ENCODE measurements around the gene TALDO1.
"Not testable (repeated sequence)": the region's sequence is repeated elsewhere in the genome, so short reads cannot be mapped to it uniquely, and the experiment has no call there.

TALDO1 gene

DNA sequence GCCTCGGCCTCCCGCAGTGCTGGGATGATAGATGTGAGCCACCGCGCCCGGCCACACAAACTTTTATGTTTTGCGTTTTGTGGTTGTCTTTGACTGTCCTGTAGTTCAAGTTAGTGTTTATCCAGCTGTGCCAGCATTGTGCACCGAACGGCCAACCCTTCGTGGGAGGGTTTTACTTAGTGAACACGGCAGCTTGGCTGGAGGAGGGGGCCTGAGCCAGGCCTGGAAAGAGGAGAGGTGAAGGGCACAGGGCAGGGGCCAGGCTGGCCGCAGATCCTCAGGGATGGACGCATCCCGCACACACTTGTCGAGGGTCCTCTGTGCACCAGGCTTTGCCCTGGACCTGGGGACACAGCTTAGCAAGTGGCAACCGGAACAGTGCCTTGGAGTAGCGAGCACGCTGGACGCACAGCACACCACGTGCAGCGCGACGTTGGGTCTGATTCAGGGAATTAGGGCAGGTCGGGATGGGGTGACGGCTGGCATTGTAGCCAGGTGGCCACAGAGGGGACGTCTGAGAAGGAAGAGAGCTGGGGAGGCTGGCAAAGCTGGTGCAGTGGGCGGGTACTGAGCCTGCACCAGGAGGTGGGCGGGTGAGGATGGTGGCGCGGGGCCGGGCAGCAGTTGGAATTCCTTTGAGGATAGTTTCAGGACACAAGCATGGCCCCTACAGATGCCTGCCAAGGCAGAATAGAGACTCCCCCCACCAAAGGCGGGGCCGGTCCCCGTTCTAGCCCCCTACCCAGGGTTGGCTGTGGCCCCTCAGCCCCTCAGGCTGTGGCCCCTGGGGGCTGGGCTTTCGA lies 27.8 kb upstream of the TALDO1 start:
- DNase-seq: no peak

DNA sequence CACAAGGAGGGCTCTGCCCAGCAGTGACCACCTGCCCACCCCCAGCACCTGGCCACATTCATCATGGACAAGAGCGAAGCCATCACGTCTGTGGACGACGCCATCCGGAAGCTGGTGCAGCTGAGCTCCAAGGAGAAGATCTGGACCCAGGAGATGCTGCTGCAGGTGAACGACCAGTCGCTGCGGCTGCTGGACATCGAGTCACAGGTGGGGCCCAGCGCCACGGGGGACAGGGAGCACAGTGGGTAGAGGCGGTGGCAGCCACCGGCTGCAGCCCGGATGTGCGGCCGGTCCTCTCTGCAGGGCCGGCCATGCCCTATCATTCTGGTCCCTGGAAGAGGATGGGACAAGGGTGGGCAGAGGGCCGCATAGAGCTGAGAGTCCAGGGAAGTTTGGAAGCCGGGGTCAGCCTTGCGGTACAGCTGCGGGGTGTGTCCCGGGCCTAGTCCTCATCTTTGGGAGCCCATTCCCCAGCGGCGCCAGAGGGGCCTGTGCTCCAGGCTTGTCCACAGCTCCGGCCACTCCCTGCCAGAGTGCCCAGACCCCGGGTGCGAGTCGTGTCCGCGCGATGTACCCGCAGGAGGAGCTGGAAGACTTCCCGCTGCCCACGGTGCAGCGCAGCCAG lies 27.1 kb upstream of the TALDO1 start:
- DNase-seq: no peak

DNA sequence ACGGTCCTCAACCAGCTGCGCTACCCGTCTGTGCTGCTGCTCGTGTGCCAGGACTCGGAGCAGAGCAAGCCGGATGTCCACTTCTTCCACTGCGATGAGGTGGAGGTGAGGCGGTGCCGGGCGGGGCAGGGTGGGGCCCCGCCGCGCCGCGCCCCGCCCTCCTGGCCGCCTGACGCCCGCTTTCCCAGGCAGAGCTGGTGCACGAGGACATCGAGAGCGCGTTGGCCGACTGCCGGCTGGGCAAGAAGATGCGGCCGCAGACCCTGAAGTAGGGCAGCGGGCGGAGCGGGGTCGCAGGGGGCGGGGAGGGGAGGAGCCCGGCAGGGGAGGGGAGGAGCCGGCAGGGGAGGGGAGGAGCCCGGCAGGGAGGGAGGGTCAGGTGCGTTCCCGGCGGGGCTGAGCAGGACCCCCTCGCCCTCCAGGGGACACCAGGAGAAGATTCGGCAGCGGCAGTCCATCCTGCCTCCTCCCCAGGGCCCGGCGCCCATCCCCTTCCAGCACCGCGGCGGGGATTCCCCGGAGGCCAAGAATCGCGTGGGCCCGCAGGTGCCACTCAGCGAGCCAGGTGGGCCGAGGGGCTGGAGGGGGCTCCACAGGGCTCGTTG lies 26.5 kb upstream of the TALDO1 start:
- peak; percentile 54 for DNase-seq

DNA sequence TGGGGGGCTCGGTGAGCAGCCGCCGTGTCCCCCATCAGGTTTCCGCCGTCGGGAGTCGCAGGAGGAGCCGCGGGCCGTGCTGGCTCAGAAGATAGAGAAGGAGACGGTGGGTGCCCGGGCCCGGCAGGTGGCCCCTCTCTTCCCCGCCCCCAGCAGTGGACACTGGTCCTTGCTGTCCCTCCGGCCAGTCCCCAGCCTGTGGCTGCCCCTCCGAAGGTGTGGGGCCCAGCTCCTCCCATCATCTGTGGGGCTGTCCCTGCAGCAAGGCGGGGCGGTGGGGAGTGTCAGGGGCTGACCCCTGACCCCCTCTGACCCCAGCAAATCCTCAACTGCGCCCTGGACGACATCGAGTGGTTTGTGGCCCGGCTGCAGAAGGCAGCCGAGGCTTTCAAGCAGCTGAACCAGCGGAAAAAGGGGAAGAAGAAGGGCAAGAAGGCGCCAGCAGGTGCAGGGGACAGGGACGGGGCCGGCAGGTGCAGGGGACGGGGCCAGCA lies 26.0 kb upstream of the TALDO1 start:
- no peak for DNase-seq

DNA sequence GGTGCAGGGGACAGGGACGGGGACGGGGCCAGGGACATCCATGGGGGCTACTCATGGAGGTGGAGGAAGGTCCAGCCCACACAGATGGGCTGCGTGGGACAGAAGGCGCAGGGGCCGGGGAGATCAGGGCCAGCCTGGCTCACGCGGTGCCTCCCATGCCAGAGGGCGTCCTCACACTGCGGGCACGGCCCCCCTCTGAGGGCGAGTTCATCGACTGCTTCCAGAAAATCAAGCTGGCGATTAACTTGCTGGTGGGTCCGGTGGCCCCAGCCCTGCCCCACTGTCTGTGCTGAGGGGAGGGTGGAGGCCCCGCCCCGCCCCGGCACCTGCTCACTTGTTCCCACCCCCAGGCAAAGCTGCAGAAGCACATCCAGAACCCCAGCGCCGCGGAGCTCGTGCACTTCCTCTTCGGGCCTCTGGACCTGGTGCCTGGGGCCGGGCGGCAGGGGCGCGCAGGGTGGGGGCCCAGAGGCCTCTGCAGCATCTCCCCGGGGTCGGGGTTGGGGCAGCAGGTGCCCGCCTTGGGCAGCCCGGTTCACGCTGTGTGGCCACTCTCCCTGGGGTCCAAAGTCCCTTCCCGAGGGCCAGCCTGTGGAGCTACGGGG lies 25.4 kb upstream of the TALDO1 start:
- DNase-seq: no peak

DNA sequence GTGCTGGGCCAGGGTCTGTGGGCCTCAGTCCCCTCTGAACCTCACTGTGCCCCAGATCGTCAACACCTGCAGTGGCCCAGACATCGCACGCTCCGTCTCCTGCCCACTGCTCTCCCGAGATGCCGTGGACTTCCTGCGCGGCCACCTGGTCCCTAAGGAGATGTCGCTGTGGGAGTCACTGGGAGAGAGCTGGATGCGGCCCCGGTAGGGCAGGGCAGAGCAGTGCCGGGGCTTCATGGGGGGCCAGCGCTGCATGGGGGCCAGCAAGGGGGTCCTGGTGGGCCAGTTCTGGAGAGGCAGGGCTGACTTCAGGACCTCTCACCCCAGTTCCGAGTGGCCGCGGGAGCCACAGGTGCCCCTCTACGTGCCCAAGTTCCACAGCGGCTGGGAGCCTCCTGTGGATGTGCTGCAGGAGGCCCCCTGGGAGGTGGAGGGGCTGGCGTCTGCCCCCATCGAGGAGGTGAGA lies 24.9 kb upstream of the TALDO1 start:
- DNase-seq: no peak

DNA sequence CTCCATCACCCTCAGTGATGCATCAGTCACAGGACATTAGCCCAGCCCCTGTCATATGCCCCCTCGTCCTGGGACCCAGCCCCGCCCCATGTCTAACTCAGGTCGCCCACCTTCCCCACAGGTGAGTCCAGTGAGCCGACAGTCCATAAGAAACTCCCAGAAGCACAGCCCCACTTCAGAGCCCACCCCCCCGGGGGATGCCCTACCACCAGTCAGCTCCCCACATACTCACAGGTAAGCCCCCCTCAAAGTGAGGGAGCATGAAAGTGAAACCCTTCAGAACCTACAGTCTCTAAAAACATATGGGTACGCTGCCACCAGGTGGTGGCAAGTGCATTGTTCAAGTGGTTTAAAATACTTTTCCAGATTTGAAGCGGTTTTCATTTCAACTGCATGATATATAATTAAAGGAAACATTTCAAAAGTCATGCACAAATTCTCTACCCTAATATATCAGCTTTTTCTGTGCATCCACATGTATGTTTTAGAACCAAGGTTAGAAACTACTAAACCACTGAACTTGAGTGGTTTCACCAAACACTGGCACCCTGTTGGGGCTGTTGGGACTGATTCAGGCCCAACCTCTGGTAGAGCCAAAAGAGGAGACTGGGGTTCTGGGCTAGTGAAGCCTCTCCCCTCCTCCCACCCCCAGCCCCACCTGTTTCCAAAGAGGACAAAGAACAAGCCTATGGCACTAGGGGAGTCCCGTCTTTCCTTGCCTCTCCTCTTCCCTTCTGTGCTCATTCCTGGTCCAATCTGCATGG lies 24.0 kb upstream of the TALDO1 start:
- DNase-seq: no peak

DNA sequence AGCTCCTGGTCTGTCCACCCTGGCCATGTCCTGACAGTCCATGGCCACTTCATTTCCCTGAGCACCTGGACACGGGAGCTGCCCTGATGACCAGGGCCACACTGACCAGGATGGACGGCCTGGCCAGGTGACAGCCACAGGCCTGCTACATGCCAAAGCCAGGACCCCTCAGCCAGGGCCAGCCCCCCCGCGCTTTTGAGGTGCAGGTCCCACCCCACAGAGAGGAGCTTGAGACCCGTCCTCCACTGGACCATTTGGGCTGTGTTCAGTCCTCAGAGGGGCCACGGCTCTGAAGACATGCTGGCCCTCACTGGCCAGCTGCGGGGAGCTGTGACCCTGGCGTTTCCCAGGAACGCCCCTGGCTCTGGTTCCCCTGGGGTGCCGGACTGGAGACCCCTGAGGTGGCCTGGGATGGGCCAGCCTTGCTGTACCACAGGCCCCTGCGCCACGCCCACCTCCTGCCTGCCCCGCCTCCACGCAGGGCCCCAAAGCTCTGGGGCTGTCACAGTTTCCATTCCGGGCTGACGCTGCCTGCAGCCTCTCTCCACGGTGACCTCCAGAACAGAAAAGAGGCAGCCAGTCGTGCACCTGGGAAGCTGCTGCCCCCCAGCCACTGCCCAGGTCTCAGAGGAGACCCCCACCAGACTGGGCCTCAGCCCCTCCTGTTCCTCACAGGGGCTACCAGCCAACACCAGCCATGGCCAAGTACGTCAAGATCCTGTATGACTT lies 23.1 kb upstream of the TALDO1 start:
- no peak for DNase-seq

DNA sequence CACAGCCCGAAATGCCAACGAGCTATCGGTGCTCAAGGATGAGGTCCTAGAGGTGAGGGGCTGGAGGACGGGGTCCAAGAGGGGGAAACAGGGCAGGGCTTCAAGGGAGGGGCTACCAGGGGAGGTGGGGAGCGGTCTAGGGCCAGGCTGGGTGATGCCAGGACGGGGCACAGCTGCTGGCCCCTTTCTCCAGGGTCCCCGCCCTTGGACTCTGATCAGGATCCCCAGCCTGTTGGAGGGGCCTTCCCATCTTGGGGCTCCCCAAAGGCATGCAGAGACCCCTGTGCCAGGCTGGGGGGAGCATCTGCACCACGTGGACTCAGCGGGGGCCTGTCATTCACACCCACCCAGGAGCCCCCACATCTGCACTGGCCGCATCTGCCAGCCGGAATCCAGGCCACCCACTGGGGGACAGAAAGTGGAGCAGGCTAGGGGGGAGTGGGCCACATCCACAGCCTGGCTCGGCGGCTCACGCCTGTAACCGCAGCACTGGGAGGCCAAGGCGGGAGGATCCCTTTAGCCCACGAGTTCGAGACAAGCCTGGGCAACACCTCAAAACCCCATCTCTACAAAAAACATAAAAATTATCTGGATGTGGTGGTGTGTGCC lies 22.4 kb upstream of the TALDO1 start:
- DNase-seq: no peak

DNA sequence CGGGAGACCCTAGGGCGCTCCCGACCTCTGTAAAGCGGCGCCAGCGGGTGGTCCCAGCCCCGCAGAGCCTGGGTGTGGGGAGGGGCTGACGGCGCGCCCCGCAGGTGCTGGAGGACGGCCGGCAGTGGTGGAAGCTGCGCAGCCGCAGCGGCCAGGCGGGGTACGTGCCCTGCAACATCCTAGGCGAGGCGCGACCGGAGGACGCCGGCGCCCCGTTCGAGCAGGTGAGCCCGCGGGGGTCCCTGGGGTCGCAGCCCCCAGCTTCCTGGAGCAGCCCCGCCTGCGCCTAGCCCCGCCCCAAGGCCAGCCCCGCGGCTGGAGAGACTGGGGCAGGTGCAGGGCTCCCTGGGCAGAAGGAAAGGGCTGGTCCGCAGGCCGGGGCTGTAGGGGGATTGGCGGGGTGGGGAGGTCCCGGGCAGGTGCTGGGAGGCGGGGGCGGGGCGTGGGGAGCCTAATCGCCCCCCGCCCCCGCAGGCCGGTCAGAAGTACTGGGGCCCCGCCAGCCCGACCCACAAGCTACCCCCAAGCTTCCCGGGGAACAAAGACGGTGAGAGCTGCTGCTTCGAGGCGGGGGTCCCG lies 21.6 kb upstream of the TALDO1 start:
- DNase-seq: no peak

DNA sequence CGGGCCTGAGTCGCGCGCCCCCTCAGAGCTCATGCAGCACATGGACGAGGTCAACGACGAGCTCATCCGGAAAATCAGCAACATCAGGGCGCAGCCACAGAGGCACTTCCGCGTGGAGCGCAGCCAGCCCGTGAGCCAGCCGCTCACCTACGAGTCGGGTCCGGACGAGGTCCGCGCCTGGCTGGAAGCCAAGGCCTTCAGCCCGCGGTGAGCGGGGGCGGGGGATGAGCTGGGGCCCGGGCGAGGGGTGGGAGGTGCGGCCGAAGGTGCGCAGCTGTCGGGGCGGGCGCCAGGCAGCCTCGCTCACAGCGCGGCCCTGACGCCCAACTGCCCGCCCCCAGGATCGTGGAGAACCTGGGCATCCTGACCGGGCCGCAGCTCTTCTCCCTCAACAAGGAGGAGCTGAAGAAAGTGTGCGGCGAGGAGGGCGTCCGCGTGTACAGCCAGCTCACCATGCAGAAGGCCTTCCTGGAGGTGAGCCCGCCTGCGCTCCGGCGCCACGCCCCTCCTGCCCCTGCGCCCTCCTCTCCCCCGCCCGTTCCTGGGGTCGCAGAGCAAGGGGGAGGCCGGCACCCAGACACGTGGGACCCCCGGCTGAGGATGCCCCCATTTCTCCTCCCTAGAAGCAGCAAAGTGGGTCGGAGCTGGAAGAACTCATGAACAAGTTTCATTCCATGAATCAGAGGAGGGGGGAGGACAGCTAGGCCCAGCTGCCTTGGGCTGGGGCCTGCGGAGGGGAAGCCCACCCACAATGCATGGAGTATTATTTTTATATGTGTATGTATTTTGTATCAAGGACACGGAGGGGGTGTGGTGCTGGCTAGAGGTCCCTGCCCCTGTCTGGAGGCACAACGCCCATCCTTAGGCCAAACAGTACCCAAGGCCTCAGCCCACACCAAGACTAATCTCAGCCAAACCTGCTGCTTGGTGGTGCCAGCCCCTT lies 20.7 kb upstream of the TALDO1 start:
- DNase-seq: peak; percentile 75

DNA sequence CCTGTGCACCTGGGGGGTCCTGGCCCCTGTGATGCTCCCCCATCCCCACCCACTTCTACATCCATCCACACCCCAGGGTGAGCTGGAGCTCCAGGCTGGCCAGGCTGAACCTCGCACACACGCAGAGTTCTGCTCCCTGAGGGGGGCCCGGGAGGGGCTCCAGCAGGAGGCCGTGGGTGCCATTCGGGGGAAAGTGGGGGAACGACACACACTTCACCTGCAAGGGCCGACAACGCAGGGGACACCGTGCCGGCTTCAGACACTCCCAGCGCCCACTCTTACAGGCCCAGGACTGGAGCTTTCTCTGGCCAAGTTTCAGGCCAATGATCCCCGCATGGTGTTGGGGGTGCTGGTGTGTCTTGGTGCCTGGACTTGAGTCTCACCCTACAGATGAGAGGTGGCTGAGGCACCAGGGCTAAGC lies 20.0 kb upstream of the TALDO1 start:
- no peak for DNase-seq

DNA sequence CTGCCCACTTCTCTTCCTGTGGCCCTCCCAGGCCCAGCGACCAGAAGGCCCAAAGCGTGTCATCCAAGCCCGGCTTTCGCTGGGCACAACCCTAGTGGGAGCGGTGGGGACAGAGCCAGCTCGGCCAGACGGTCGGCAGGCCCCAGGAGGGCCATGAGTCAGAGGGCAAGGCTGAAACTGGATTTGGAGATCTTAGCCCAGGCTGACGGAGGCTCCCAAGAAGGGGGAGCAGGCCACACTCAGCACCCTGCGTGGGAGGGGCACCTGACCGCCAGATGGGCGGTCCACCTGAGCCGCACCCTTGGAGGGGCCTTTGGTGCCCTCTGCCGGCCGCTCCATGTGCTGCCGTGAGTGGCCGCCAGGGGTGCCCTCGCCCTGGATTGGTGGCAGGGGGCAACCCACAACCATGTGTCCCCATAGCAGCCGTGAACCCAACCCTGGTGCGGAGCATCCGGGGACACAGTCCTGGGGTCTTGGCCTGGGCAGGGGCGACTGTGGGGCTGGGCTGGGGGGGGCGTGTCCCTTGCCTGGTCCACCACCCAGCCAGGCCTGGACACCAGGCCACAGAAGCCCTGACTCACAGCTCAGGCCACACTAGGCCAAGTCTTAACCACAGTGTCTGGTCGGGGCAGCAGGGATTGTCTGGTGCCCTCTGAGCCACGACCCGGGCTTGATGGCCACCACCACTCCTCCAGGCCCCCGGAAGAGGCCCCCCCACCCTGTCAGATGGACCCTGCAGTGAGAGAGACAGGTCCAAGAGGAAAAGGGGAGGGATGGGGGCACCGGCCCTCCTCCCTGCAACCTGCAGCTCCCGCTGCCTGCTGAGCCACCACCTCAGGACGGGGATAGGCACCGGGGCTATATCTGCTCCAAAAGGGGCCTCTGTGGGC lies 19.2 kb upstream of the TALDO1 start:
- peak; percentile 57 for DNase-seq

DNA sequence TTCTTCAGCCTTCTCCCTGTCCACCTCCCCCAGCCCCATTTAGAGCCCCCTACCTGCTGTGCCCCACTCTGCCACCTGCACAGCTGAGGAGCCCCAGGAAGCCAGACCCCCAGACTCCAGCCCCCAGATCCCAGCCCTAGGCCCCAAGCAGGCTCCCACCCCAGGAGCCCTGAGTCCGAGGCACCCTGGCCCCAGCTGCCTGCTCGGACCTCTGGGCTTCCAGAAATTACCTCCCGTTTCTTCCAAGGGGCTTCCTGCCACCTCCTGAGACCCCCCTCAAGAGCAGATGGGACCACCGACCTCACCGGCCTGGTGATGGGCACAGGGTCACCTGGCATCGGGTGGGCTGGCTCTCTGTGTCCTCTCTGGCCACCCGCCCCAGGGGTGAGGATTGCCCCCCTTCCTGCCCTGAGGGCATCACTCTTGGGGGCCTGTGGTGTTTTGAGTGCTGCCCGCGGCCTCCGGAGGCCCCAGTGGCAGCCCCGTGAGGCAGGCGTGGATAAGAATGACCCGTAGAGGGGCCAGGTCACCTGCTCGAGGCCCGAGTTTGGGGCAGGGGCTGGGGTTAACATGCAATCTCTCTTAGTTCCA lies 18.3 kb upstream of the TALDO1 start:
- no peak for DNase-seq

DNA sequence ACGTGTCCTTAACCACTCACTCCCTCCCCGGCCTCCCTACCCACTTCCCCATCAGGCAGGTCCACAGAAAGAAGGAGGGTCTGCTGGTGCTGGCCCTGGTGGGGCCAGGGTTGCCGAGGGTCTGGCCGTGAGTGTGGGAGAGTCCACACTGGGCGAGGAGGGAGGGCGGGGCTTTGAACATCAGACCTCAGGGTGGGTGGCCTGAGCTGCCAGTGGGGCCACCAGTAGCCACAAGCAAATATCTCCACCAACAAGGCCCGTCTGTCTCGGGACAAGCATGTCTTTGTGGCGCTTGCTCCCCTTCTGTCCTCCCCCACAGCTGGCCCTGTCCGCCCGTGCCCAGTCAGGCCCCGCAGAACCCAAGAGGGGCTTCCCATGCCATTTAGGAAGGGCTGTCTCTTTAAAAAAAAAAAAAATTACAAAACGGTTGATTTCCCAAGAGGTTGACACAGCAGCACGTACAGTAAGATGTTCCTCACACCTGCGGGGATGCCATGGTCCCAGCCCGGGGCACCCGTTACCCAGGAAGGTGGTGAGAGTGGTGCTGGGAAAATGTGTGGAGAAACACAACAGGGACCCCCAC lies 17.7 kb upstream of the TALDO1 start:
- DNase-seq: no peak

DNA sequence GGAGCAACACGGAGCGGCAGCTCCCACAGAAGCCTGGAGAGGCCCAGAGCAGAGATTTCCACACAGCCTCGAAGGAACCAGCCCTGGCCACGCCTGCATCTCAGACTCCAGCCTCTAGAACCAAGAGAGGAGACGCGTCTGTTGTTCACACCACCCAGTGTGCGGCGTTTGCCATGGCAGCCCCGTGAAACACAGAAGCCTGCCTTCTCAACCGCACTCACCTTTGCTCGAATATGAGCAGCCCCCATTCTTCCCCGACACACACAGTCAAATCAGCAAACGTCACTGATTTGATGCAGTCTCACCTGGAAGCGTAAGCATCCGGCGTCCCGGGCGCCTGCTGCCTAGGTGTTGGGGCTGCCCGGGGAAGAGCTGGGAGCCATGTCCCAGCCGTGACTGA lies 14.2 kb upstream of the TALDO1 start:
- no peak for DNase-seq

DNA sequence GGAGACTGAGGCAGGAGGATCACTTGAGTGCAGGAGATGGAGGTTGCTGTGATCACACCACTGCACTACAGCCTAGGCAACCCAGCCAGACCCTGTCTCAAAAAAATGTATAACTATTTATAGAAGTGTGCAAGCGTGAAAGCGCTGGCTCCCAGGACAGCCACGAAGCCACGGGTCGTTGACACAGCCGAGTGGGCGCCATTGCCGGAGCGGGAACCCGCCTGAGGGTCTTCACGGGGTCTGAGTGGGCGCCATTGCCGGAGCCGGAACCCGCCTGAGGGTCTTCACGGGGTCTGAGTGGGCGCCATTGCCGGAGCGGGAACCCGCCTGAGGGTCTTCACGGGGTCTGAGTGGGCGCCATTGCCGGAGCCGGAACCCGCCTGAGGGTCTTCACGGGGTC lies 12.7 kb upstream of the TALDO1 start:
- DNase-seq: not testable (repeated sequence)

DNA sequence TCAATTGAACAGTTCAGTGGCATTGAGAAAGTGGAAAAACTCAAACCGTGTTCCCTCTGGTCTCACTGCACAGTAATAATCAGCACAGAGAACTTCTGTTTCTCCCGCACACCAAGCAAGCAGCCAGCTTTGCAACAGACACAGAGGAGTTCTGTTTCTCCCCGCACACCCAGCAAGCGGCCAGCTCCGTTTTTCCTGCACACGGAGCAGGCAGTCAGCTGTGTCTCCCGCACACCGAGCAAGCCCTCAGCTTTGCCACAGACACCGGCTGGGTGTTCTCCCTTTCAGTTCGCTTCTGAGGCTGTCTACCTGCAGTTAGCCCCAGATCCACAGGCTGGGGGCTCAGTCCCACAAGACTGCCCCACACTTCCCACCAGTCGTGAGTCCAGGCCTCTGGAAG lies 9.9 kb upstream of the TALDO1 start:
- no peak for DNase-seq
